Brain pericyte (primary cell): ENCODE measurements around the gene ZNRF4.

Experiments used
- DNase-seq: peaks from one replicate; pipeline ENCODE4 v3.0.0-alpha.2; 2012; ENCODE audit warnings: low read depth, low spot score

ZNRF4 gene

DNA sequence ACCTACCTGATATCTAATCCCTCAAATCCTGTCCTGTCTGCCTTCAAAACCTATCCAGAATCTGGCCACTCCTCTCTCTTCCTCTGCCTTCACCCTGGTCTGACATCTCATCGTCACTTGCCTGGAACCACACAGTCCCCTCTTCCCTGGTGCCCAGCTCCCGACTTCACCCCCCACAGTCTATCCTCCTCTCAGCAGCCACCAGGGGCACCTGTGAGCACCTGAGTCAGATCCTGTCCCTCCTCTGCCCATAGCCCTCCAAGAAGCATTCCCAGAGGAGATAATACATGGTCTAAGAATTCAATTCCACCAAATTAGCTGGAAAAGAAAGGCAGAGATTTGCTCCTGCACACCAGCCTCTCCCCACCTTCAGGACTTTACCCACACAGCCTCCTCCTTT, 48.9 kb downstream of the ZNRF4 start:
- DNase-seq, result no peak
